NT2/D1 (cell line): ENCODE results near the gene CD99L2.

ENCODE experiments used
- SUZ12 ChIP-seq: IDR thresholded peaks from 2 replicates; pipeline ENCODE4 v1.6.1; 2011; ENCODE audit not compliant: insufficient read length, insufficient read depth; ENCODE audit errors: extremely low read depth
- YY1 ChIP-seq: IDR thresholded peaks from 2 replicates; pipeline ENCODE4 v1.6.1; 2011; ENCODE audit not compliant: insufficient read length, insufficient read depth
- ZNF274 ChIP-seq: IDR thresholded peaks from 2 replicates; pipeline ENCODE4 v1.6.1; 2011; ENCODE audit warnings: mild to moderate bottlenecking, low read depth, low read length

DNA sequence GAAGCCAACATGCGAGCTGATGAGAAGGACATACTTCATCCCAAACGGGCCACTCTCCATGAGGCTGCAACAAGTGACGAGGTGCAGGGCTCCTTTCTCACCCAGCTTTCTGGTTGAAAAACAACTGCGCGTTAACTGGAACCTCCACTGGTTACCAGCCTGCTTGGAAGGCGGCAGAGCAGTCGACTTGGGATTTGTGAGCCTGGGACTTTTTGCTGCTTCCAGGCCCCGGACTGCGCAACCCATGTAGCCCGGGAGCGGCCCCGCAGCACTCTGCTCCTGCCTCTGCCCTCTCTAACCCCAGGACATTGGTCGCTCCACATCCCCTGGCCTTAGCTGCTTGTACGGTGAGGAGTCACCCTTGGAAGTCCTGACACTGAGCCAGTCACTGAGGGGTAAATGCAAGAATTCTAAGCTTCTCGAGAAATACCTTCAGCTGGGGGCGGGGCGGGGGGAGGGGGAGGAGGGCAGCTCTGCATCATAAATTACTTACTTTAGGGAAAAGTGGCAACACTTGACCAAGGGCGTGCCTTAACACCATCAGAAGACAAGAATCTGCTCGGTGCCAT lies 132.6 kb downstream of the CD99L2 start:
- no peak for TF ChIP-seq ZNF274
- TF ChIP-seq SUZ12: no peak
- no peak for TF ChIP-seq YY1
